GM18868 (cell line): ENCODE data around the gene TBC1D19.
"Not testable (repeated sequence)": the region's sequence is repeated elsewhere in the genome, so short reads cannot be mapped to it uniquely, and the experiment has no call there.

Experiments
- ATAC-seq: cut with Tn5 transposase; IDR thresholded peaks from one replicate; pipeline ENCODE4 v1.9.1; 2021; ENCODE audit warnings: mild to moderate bottlenecking, moderate library complexity; ENCODE audit not compliant: unreplicated experiment

Gene TBC1D19

DNA sequence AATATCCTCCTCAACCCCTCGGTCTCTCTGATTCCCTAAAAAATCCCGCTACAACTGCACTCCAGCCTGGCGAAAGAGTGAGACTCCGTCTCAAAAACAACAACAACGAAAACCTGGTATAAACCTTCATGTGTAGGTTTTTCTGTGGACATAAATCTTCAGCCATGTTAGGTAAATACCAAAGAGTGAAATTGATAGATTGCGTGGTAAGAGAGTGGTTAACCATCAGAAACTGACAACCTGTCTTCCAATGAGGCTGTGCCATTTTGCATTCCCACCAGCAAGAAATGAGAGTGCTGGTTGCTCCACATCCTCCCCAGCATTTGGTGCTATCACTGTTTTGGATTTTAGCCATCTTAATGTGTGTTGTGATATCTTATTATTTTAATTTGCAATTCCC is 10.9 kb downstream of the TBC1D19 start:
- no peak for ATAC-seq

DNA sequence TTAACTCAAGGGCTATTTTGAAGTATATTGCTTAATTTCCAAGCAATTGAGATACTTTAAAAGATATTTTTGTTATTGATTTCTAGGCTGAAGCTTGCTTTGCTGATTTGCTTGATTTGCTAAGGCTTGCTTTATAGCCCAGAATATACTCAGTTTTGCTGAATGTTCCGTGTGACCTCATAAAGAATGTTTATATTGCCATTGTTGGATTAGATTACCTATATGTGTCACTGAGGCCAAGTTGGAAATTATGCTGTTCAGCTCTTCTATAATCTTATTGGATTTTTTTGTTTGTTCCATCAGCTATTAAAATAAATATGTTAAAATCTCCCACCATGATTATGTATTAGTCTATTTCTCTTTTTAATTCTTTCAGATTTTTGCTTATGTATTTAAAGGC is 13.0 kb downstream of the TBC1D19 start:
- no peak for ATAC-seq

DNA sequence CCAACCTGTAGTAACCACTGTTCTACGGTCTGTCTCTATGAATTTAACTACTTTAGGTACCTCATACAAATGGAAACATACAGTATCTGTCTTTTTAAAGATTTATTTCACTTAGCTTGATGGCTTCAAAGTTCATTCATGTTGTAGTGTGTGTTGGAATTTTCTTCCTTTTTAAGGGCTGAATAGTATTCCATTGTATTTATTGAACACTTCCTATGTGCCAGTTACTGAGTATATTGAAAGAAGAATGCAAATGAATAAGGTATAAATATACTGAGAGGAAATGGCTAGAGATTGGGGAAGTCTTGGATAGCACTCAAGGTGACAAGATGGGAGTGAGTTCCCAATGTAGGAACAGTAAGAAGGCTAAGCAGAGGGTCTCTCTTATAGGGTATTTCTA is 17.3 kb downstream of the TBC1D19 start:
- no peak for ATAC-seq

DNA sequence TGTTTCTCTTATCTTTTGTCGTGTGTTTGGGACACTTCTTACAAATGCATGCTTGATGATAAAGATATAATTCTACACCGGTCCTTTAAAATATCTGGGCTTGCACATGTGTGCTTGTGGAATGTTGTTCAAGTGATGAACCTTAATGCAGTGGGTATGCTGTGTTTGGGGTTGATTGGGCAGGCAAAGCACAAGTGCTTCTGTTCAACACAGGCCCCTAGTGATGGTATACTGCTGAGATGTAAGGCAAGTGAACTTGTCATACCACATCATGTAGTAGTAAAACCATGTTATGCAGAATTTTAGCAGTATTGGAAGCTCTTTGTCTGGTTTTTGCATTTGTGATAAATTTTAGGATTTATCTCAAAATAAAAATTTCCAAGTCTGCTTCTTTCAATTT is 23.9 kb downstream of the TBC1D19 start:
- ATAC-seq: no peak

DNA sequence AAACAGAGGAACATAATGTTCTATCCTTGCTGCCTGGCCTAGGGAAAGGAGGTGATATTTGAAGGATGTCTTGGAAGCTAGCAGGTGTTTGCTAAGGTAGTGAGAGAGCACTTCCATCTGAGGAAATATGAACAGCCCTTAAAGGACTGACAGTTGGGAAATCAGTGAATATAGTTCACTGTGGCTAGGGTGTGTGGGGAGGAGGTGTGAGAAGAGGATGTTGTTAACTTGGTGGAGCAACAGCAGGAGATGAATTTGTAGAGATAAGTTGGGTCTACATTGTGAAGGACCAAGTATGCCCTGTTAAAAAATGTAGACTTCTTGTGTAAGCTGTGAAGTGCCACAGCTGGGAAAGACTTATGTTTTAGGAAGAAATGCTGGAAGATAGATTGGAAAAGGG is 25.5 kb downstream of the TBC1D19 start:
- ATAC-seq: no peak

DNA sequence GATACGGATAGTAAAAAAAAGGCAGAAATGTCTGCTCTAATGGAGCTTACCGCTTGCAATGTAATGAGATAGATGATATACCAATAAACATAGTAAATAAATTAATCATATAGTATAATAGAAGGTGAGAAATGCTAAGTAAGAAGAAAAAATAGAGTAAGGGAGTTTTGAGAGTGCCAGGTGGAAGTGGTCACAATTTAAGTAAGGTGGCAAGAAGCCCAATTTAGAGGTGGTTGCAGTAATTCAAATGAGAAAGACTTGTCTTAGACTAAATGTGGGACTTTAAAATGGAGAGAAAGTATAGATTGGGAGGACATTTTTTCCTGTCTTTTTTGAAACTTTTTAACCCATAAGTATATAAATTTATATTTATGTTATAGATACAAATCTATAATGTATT is 26.0 kb downstream of the TBC1D19 start:
- no peak for ATAC-seq

DNA sequence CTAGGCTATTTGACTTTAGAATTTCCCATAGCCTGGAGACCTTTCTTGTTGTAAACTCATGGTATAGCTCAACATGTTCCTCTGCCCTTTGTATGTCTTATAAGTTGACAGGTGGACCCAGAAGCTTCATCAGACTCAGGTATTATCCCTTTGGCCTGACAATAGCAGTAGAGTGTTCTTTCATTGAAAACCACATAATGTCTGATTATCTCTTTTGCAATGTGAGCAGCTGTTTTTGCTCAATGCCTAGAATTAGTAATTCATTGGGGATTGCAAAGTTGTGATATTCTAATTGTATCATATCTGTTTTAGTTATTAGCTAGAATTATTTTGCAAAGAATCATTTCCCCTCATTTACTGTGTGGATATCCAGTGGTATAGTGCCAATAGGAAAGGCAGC is 27.5 kb downstream of the TBC1D19 start:
- no peak for ATAC-seq

DNA sequence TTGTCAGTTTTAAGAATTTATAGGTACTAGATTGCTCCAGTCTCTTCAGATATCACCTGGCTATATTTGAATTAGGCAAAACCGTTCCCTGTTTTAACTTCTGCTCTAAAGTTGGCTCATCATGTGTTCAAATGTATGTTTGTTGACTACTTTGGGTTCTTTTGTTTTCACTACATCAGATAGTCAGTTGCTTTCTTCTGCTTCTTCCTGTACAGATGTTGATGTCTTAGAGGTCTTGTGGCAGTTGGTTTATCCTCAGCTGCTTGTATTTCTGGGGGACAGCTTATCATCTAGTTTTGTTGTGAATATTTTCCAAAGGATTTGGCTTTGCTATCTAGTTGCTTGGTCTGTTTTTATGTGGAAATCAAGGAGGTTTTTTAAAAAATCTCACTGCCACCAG is 28.0 kb downstream of the TBC1D19 start:
- no peak for ATAC-seq

DNA sequence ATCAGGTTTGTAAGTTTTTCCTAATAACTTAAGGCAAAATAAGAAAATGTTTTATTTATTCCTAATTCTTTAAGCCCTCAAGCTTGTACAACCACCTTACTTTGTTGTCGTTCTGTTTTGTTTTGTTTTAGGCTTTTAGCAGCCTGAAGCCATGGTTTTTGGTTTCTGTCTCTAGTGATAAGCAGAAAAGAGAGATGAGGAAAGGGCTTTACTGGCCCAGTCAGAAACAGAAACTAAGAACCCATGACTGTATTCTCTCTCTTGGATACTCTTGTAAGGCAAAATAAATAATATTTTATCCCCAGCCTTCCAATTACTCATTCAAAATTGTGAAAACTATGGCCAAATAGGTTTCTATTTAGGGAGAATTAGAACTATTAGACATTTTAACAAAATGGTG is 29.4 kb downstream of the TBC1D19 start:
- ATAC-seq: no peak

DNA sequence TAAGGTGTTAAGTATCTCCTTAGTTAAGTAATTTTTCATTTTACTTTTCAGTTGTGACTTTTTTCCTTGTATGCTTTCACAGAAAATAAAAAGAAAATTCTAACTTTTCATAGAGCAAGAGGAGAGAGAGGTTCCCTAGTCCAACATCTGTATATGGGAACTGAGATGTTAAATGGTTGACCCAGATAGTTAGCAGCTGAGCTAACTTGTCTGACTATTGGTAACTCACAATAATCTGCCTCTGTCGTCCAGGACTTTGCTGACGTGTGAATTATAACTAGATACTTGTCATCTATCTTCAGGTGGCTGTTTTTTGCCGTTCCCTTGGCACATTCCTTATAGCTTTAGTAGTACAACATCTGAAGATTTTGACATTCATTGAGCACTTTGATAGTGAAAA is 29.9 kb downstream of the TBC1D19 start:
- ATAC-seq: no peak

DNA sequence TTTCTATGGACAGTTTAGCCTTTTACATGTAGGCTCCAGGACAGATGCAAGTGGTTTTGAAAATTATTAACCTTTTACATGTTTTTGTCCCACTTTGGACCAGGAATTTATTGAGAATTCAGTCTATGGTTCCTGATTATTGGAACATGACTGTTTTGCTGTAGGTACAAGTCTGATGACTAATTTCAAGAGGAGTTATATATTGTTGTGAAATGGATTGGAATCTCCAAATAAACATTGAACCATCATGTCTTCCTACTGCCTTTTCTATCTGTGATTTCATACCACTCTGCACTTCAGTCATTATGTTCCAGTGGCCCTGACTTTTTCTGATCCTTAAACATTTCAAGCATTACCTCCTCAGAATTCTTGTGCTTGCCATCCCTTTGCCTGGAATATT is 35.9 kb downstream of the TBC1D19 start:
- ATAC-seq: no peak

DNA sequence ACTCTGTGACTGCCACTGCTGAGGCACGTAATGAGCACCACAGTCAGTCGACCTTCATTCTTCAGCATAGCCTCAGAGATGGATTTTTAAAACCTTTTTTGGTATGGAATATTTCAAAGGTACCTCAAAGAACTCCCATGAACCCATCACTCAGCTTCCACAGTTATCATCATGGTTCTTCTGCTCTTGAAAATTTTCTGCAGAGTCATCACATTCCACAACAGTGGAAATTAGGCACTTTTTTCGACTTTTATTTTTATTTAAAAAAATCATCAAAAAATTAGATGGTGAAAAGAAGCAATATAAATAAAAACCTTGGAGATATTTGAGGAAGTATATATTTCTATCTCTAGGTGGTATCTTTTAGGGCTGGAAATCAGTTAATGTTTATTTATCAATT is 37.5 kb downstream of the TBC1D19 start:
- ATAC-seq: no peak

DNA sequence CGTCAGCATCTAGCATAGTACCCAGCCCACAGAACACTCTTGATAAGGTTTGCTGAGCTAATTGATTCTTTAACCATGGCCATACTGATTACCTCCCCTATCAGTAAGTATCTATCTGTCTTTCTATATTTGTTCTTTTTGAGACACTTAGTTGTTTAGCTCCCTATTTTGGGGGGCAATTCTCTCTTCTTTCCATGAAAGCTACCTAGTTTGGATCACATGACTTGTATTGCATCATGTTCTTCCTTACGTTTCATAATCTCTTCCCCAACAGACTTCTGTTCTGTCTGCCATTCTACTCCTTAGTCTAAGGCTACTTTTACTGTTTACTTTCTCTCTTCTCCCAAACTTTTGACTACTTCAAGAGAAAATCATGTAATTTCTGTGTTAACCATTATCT is 39.0 kb downstream of the TBC1D19 start:
- no peak for ATAC-seq

DNA sequence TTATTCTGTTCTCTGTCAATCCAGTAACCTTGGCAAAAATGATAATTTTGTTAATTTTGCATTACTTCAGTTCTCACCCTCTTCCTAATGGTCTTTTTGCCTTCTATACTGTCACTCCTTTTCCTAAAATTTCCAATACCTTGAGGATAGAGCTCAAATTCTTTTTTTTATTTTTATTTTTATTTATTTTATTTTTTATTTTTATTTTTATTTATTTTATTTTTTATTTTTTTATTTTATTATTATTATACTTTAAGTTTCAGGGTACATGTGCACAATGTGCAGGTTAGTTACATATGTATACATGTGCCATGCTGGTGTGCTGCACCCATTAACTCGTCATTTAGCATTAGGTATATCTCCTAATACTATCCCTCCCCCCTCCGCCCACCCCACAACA is 42.8 kb downstream of the TBC1D19 start:
- ATAC-seq: not testable (repeated sequence)

DNA sequence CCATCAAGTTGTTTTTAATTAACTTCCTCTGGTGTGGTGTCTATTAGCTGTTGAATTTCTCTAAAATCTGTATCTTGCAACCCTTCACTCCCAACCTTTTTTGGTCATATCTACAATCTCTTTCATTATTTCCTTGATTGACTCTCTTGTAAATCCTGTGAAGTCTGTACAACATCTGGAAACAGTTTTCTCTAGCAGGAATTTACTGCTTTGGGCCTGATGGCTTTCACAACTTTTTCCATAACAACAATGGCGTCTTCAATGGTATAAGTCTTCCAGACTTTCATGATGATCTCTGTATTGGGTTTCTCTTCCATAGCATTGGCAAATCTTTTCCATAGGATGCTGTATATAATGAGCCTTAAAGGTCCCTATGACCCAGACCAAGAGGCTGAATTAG is 49.0 kb downstream of the TBC1D19 start:
- ATAC-seq: no peak

DNA sequence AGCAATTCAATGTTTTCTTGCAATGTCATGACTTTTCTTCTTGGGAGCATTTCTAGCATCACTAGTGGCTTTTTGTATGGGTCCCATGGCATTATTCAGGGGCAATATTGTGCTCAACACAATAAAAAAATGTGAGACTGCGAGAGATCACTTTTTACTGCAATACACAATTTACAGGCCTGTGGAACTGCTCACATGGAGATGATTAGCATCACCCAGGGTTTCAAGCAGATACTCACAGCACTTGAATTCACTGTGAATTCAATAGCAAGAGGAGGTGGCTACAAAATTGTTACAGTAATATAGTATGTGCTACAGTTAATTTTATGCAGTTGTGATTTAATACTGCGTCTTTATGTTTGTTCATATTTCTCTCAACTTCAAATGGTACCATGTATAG is 50.4 kb downstream of the TBC1D19 start:
- no peak for ATAC-seq

DNA sequence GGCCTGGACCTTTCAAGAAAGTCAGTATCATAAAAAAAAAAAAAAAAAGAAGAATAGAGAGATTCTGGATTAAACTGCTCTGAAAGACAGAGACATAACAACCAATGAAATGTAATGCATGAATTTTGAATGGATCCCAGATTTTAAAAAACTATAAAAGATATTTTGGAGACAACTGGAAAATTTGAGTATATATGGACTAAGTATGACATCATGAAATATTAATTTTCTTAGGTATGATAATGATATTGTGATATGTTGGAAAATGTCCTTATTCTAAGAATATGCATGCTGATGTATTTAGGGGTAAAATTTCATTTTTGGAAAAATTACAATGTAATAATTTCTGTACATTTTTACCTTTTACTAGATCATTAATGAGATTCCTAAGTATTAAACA is 52.6 kb downstream of the TBC1D19 start:
- ATAC-seq: no peak

DNA sequence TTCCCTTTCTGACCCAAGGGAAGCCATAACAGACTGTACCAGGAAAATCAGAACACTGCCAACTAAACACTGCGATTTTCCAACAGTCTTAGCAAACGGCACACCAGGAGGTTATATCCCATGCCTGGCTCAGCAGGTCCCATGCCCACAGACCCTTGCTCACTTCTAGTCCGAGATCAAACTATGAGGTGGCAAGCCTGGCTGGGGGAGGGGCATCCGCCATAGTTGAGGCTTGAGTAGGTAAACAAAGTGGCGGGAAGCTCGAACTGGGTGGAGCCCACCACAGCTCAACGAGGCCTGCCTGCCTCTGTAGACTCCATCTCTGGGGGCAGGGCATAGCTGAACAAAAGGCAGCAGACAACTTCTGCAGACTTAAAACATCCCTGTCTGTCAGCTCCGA is 56.8 kb downstream of the TBC1D19 start:
- ATAC-seq: not testable (repeated sequence)

DNA sequence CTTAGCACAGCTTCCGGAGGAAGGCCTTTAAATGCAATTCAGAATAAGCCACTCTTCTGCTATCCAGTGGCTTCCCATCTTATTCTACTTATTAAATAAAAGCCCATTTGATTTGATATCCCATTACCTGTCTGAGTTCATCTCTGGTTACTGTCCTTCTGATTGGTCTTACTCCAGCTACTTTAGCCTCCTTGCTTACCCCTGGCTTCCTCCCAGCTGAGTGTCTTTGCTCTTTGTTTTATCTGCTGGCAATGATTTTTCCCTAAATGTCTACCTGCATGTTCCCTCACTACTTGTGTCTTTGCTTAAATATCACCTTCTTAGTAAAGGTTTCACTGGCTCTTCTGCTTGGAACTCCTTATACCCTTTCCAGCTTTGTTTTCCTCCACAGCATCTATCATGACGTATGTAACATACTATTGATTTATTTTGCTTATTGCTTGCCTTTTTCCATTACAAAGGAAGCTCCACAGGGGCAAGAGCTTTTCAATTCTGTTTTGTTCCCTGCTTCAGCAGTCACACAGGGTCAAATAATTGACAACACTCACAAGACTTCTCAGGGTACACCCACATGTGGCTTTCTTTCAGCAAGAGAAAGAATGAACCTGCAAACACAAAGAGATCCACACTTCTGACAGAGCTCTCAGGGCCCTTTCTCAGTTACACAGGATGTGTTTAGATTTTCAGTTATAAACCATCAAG is 63.8 kb downstream of the TBC1D19 start:
- no peak for ATAC-seq

DNA sequence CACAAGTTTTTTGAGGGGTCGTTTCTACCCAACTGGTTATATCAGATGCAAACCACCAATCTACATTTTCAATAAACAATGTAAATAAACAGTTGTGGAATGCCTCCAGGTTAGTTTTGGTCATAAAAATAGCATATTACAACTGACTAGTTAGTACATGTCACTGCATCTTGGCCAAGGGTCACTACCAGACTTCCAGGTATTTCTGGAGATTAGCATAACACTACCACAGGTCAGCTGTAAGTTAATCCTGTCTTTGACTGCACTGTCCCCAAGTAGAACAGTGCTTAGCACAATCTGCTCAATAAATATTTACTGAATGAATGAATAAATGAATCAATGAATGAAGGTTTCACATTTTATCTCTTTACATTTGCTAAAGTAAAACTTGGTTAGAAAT is 64.4 kb downstream of the TBC1D19 start:
- ATAC-seq: no peak

DNA sequence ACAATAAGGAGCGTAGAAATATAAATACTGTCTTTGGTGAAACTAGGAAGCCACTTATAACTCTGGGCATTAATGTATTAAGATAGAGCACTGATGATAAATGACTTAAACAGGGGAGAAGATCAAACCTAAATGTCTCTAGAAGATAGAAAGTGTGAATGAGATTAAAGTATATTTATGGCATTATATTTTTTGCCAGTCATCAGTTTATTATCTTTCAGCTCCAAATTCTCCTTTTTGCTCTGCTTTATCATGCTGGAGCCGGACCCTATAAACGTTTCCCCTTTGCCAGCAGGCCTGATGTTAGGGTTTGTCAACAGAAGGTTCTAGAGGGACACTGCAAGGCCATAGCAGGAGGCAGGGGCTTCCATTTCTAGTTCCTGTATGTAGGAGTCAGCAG is 76.4 kb downstream of the TBC1D19 start:
- no peak for ATAC-seq

DNA sequence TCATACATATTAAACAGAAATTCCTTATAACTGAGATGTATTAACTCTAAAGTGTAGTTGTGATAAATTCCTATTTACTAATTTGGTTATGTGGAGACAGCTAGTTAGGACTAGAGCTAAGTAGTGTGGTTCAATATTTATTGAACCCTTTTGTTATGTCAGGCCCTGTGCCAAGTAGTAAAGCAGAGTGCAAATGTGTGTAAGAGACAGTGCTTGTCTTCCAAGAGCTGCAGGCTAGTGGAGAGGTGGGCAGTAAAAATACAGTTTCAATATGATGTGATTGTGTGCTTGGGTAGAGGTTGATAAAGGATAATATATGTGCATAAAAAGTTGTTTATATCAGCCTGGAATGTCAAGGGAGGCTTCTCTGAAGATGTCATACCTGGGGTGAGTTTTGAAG is 80.0 kb downstream of the TBC1D19 start:
- ATAC-seq: no peak

DNA sequence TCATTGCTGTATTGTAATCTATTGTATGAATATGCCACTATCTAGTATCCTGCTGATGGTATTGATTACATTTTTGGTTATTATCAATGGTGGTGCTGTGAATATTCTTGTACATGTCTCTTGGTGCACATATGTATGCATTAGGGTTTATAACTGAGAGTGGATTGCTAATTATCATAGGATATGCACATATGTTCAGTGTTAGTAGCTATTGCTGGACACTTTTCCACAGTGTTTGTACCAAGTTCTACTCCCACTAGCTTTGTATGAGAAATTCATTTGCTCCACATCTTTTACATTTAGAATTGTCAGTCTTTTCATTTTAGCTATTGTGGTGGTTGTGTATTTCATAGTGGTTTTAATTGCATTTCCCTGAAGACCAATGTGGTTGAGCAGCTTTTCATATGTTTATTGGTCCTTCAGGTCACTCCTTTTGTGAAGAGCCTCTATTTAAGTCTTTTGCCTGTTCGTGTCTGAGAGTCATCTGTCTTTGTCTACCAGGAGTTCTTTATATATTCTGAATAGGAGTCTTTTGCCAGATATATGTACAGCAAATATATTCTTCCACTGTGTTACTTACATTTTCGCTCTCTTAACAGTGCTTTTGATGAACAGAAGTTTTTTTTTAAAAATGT is 87.1 kb downstream of the TBC1D19 start:
- ATAC-seq: no peak
